Nucleus accumbens (tissue), 56 donors: ENCODE results near the gene KRT6A.
"Not testable (repeated sequence)": the region's sequence is repeated elsewhere in the genome, so short reads cannot be mapped to it uniquely, and the experiment has no call there.

ENCODE experiments used
- DNase-seq, 56 donors: peaks; one replicate each; lab custom pipeline; 2025; lab: John Stamatoyannopoulos, UW

The KRT6A gene

DNA sequence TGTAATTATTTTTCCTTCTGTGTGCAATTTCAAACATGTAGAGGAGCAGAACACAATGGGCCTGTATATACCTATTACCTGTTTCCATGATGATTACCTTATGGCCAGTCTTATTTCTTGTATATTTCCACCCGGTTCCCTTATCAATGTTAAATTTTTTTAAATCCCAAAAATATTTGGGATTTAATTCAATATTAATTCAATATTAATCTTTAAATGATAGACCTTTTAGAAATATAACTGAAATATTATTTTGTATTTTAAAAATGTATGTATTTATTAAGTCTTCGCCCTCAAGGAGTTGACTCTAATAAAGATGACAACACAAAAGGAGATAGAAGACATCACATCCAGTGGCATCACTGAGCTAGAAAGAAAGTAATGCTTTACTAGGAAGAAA is 18.8 kb downstream of the KRT6A start:
- DNase-seq = no peak

DNA sequence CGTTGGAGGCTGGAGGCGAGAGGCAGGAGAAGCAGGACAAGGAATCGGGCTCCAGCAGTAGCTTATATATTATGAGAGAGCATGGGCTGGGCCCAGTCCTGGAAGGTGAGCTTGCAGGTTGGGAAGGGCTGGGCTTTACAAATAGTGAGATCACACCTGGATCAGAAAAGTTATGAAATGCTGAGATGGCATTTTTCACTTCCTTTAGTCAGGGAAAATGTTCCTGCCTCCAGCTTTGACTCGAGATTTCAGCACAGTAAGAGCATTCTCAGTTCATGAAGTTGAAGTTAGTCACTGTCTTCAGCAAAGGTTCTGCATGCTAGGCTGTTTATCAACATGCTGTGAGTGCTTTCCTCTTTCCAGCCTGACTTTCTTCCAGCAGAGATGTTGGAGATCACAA is 19.3 kb downstream of the KRT6A start, which contains the start of gene KRT6C:
KRT6C (minus strand) TSS at position 38 of the 400 bp plus-strand sequence. CDS start 68 bp downstream, outside the sequence.
- DNase-seq = no peak

DNA sequence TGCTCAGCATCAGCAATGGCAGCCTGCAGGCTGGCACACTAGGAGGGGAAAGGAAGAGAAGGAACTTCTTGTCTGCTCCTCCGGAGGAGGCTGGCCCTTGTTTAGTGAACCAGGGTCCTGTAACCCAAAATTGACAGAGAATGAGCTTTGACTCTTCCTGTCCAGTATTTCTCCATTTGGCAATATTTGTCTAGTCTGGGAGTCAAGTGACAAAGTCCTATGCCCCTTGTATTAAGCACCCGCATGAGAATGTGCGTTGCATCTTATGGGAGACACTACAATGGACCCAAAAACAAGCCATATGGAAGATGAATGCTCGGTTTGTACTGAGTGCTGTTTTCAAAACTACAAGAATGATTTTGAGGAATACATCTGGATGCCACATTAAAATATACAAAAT is 23.2 kb downstream of the KRT6A start:
- no peak for DNase-seq

DNA sequence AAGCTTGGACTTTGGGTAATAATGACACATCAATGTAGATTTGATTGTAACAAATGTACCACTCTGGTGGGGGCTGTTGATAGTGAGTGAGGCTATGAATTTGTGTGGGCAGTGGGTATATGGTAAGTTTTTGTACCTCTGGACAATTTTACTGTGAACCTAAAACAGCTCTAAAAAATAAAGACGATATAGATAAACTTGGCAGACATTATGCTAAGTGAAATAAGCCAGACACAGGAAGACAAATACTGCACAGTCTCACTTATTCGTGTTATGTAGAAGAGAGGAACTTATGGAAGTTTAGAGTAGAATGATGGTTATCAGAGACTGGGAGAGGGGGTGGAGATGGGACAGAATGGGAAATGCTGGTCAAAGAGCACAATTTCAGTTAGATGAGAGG is 28.2 kb downstream of the KRT6A start:
- no peak for DNase-seq

DNA sequence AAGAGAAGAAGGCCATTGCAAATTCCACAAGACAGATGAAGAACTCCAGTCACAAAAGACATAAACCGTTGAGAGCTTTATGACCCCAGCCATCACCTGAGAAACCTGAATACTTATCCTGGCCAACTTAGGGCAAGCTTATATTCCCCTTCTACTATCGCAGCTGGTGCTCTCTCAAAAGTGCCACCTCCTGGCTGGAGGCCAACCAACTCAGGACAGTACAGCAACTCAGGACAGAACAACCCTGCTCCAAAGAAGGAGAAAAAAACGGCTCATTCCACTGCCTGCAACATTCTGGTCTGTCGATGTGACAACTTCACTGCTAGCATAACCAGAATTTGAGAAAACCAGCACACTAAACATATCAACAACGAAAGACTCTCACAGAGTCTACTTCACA is 31.4 kb downstream of the KRT6A start:
- no peak for DNase-seq

DNA sequence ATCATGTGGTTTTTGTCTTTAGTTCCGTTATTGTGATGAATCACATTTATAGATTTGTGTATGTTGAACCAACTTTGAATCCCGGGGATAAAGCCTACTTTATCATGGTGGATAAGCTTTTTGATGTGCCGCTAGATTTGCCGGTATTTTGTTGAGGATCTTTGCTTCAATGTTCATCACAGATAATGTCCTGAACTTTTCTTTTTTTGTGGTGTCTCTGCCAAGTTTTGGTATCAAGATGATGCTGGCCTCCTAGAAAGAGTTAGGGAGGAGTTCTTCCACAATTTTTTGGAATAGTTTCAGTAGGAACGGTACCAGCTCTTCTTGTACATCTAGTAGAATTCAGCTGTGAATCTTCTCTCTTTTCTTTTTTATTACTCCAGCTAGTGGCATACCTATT is 34.2 kb downstream of the KRT6A start:
- no peak for DNase-seq

DNA sequence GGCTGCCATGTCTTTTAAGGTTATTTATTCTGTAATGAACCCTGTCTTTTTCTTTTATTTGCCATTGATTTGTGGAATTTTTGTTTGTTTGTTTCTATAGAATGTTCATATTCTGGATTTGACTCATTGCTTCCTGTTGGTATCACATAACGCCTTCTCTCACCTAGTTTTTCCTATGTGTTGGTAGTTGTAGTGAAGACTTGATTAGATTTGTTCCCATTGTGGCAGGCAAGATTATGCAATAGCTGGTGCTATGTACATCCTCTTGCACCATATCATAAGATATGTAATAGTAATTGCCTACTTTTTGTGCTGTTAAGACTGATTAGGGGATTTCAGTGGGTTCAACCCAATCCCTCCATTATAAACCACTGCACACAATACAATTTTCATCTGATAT is 37.2 kb downstream of the KRT6A start:
- no peak for DNase-seq

DNA sequence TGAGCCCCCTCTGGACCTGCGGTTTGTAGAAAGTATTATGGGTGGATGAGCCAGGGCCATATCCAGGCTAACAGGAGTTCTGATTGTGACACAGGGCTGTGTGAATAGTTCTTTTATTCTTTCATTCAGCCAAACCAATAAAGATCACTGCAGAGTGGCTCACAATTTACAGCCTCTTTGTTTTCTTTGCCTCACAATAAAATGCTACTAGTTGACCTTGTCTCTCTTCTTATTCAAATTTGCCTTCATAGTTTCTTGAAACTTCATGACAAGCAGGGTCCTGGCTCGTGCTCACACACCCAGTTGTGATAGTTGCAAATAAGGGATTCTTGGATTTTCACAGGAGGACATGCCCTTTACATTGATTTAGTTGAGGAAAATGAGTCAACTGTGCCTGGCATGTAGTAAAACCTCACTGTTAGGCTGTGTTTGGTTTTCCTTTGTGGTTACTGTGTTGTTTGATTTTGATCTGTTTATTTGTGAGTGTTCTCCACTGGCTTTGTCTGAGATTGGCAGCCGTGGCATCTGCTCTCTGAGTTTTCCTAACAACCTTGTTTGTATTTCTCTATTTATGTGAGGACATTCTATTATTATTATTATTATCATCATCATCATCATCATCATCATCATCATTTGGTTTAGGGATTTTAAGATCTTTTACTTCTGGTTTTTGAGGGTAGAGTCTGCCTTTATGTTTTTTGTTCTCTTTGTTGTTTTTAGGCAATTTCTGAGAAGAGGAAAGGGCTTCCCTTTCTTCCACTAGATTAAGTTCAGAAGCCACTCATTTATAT is 38.5 kb downstream of the KRT6A start:
- no peak for DNase-seq

DNA sequence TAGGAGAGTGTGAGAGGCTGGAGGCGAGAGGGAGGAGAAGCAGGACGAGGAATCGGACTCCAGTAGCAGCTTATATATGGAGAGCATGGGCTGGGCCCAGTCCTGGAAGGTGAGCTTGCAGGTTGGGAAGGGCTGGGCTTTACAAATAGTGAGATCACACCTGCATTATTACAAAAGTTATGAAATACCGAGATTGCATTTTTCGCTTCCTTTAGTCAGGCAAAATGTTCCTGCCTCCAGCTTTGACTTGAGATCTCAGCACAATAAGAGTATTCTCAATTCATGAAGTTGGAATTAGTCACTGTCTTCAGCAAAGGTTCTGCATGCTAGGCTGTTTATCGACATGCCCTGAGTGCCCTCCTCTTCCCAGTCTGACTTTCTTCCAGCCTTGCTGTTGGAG is 41.0 kb downstream of the KRT6A start, which contains the start of gene KRT6B:
KRT6B (minus strand) TSS at position 46 of the 400 bp plus-strand sequence. CDS start 68 bp downstream, outside the sequence.
- no peak for DNase-seq

DNA sequence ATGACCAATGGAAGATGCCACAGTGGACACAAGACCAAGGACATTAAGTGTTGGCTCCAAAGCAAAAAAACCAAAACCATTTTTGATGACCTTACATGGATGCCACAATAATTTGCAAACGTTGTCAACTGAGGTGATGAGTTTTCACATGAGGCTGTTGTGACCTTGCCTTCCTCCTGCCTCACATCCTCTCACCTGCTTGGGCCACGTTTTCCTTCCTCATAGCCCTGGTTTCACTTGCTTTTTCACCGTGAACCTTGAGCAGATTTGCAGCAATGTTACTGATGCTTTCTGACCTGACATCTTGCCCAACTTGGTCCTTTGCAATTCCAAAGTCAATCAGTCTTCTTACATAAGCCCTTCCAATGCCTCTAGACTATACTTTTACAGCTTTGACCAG is 44.8 kb downstream of the KRT6A start:
- no peak for DNase-seq

DNA sequence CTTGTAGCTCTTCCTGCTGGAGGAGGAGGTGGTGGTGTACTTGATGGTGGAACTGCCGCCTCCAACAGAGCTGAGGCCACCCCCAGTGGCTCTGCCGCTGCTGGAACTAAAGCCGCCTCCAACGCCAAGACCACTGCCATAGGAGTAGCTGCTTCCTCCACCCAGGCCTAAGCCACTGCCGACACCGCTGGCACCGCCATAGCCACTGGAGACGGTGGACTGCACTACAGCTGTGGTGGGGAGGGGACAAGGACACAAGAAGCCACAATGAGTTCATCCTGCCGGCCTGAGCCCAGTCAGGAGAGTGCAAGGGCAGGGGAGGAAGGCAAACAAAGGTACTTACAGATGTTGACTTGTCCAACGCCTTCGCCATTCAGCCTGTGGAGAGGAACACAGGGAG is 45.9 kb downstream of the KRT6A start:
- not testable (repeated sequence) for DNase-seq

DNA sequence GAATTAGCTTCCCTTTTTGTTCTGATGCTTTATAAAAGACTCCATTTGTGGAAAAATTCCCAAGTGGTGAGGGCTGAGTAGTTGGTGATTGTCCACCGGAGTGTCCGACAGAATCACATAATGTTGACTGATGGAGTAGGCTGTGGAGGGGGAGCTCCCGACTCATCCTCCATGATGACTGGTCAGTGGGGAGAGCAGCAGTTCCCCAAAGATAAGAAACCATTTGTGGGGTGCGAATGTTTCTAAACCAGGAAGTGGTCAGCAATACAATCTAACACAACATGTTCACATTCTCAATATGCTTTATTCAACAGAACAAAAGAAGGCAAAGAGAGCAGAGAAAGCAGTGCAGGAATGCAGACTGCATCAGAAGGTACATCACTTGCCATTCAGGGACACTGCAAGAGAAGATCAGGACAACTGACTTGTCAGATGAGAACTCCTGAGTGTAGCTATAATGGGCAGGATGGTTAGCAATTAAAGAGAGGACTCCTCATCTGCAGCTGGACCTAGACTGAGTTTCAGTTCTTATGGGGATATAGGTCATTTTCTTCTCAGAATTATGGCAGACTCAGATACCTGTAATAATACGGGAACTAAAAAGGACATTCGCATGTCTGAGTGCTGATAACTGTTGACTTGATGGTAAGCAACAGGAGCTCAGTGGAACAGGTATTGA is 46.6 kb downstream of the KRT6A start:
- no peak for DNase-seq

DNA sequence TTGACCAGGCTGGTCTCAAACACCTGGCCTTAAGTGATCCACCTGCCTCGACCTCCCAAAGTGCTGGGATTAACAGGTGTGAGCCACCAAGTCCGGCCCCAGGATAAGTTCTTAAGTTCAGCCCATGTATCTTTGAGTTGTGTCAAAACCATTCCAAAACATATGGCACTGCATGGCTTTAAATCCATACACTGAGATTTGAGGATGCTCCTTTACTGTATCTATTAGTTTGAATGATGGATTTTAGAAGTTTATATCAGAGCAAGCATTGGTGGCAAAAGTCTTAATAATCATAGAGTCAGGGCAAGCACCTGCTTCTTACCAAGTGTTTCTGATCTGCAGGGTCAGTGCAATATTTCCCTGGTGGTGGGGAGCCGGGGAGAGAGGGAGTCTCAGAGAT is 47.2 kb downstream of the KRT6A start:
- no peak for DNase-seq

DNA sequence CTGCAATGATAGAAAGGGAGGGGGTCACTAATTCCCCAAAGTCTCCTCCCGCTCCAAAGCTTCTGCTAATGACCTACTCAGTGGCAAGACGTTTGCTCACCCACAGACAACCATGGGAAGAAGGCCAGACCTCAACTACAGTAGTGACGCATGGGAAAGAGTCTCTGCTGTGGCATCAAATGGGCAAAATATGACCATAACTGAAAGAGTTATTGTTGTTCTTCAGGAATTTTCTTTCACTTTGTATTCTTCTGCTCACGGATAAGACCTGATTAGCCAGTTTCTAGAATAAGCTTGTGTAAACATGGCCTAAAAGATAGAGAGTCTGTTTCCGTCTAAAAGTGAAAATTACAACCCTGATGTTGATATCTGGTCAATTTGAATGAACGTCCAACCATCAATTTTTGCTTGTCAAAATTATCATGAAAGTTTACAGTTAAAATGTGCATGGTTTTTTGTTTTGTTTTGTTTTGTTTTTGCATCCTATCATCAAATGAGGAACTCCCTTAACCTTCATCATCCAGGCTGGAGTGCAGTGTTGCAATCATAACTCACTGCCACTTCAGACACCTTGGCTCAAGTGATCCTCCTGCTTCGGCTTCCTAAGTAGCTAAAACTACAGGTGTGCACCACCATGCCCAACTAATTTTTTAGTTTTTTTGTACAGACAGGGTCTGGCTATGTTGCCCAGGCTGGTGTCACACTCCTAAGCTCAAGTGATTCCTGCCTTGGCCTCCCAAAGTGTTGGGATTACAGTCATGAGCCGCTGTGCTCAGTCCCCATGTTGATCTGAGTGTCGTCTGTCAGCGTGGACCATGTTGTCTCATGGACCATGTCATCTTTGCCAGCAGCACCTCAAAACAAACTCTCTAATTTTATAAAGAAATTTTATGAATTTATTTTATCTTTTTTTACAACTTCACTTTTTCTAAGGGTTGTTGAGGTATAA is 48.1 kb downstream of the KRT6A start:
- DNase-seq = no peak

DNA sequence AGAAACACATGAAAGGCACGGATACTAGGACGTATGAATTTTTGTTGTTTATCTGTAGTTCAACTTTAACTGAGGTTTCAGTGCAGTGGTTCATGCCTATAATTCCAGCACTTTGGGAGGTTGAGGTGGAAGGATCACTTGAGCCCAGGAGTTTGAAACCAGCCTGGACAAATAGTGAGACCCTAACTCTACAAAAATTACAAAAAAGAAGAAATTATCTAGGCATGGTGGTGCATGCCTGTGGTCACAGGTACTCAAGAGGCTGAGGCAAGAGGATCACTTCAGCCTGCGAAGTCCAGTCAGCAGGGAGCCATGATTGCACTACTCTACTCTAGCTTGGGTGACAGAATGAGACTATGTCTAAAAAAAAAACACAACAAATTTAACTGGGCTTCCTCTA is 49.1 kb downstream of the KRT6A start:
- no peak for DNase-seq

DNA sequence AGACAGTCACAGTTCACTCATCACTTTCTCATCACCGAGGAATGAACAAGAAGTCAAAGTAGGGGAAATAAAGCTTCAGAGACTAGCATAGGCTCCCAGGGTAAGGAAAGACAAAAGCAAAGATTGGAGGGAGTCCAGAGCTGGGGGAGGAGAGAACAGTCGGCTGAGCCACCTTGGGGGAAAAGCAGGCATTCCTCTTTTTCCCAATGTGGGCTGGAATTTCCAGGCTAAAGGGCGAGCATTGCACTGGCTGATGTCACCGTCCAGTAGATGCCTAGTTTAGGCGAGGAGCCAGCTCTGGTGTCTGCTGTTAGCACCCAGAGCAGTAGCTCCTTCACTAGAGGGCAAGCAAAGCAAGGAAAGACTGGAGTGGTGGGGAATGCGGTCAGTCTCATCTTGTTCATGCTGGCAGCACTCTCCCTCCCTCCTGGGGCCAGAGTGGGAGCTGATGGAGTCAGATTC is 50.4 kb downstream of the KRT6A start:
- DNase-seq = peak in 1 of 56 donors; percentile 34

DNA sequence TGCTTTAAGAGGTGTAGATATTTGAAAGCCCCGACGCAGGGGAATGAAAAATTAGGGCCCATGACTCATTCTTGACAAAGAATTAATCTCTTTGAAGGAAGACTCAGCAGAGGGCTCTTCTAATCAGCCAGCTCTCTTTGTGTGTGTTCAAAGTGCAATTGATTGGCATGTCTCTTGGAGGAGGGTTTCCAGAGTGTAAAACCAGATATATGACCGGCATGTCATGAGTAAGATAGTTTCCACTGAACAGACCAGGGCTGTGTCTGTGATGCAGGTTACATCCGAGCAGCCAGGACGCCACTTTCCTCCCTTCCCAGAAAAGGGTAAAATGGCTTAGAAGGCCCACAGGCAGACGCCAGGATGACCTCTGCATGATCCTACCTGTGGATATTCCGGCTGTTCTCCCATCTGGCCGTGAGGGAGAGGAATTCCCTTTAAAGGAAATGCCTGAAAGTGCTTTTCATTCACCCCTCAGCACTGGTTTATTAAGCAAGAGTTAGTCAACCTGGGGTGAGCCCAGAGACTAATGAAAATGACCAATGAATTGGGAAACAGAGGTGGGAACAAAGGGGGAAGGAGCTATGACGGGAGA is 51.6 kb downstream of the KRT6A start:
- DNase-seq = no peak

DNA sequence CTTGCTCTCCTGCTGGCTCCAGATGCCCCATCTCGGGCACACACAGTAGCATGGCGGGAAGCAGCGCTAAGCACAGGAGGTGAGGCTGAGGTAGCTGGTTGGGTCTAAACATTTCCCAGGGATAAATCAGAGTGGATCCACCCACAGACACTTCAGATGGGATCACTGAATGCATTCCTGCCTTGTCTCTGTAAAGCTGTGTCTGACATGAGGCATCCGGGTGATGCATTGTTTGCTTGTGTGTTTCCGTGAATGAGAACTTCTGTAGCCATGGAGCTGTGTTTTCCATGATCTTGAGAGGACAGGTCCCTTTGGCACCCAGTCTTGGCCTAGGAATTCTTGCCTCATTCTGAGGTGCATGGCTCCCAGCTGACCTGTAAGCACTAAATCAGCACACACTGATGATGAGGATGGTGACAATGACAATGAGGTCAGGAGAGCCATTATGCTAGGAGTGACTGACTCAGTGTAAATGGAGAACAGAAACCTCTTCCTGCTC is 52.2 kb downstream of the KRT6A start:
- no peak for DNase-seq

DNA sequence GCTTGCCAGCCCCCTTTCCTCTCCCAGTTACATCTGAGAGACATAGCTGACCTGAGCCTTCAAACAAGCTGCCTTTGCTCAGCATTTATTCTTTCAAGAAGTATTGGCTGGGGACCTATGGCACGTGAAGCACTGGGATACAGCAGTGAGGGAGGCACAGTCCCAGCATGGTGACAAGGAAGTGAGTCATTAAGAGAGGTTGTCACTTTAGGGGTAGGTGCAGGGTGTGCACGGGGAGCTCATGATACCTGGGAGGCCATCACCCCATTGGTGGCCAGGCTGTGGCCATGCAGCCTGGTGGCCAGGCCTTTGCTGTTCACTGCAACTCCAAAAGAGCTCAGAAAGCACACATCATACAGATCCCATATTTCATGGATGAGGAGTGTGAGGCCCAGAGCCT is 53.2 kb downstream of the KRT6A start:
- DNase-seq = no peak

DNA sequence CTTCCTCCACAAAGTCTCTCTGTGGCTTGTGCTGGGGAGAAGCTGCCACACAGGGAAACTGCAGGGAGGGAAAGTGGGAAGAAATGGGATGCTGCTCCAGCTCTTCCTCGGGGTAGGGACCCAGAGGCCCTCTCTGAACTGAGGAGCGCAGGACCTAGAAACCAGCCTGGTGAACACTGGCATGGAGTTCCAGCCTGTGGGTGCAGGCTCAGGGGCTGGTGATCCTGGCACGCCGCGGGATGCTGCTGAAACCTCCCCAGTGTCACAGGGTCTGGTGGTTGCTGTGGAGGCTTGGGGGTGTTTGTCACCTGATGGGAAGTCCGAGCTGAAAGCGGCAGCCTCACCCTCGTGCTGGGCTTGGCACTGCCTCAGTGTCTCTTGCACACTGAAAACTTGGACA is 53.6 kb downstream of the KRT6A start:
- DNase-seq = no peak
